SH-SY5Y (cell line): ENCODE measurements around the gene DACT1.

Experiments
- GATA2 ChIP-seq: IDR thresholded peaks from 2 replicates; pipeline ENCODE4 v1.6.1; 2011; ENCODE audit warnings: mild to moderate bottlenecking, low read depth, low read length
- GATA3 ChIP-seq: IDR thresholded peaks from 2 replicates; pipeline ENCODE4 v1.6.1; 2011; ENCODE audit warnings: low read depth, mild to moderate bottlenecking, low read length, moderate library complexity

DACT1 gene

DNA sequence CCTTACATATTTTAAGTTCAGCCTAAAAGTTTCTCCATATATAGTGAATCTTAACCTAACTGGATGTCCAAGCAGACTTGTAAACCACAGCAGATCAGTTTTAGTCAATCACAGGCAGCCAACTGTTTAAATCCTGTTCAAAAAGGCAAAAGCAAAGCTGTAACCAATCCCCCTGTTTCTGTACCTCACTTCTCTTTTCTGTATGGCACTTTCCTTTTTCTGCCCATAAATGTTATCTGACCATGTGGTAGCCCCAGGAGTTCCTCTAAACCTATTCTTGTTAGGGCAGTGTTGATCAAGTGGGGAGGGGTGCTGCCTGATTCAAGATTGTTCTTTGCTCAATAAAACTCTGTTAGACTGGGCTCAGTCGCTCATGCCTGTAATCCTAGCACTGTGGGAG lies 8.5 kb upstream of the DACT1 start:
- no peak for TF ChIP-seq GATA3
- no peak for TF ChIP-seq GATA2

DNA sequence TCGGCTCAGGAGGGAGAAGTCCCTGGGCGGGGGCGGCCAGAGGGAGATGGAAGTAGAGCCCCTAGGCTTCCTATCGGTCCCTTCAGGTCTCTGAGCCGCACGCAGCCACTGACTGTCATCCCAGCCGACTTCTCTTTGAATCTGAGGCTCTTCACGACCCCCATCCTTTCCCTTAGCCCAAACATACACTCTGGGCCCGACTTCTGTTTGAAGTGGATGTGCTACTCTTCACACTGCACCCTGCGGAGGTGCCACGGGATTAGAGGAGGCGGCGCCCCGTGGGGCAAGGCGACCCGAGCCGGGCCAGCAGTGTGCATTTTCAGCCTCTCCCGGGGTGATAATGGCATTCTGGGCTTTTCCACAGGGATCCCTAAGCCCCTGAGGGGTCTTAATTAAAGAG lies 6.0 kb upstream of the DACT1 start:
- TF ChIP-seq GATA2: no peak
- no peak for TF ChIP-seq GATA3

DNA sequence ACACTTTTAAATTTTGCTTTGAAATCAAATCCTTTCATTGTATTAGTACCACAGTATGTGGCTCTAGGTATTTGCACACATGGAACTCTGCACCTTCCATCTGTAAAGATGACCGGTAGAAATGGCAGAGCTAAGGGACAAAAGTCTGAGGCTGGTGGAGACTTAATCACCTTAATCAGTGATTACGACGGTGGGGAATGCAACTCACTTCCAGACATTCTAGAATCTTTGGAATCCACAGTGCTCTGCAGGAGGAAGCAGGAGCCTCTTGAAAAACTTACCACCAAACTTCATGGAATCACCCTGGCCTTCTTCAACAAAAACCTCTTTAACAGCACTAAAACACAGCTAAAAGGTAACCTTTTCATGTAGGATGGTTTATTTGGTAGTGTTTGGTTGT lies 3.9 kb upstream of the DACT1 start:
- TF ChIP-seq GATA2 (no peak), GATA3 (no peak)

DNA sequence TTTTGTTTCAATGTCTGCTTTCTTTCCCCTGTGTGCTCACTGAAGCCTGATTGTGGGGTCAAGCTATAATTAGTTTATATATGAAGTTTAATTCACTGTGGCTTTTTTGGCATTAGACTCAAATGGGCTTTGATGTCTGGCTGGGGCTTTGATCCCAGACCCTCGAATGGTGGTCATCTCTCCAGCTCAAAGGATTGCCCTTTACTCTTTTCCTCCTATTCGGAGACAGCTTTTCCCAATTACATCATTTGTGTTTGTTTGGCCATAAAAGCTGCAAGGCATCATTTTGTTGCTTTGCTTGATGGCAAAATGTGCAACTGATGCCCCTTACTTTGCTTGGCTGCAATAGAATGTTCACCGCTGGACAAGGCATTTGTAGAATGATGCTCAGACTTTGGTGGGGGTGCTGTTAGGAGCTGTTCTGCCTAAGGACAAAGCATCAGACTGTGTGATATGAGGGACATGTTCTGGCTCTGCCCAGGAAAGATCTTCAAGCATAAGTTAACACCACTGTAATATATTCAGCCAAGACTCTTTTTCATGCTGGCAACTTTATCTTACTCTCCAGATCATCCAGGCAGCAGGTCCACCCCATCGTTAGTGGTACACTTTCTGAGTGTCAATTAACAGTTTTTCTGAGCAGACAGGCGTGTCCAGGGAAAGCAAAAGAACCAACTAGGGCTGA lies 3.2 kb upstream of the DACT1 start:
- TF ChIP-seq GATA2 (no peak), GATA3 (no peak)

DNA sequence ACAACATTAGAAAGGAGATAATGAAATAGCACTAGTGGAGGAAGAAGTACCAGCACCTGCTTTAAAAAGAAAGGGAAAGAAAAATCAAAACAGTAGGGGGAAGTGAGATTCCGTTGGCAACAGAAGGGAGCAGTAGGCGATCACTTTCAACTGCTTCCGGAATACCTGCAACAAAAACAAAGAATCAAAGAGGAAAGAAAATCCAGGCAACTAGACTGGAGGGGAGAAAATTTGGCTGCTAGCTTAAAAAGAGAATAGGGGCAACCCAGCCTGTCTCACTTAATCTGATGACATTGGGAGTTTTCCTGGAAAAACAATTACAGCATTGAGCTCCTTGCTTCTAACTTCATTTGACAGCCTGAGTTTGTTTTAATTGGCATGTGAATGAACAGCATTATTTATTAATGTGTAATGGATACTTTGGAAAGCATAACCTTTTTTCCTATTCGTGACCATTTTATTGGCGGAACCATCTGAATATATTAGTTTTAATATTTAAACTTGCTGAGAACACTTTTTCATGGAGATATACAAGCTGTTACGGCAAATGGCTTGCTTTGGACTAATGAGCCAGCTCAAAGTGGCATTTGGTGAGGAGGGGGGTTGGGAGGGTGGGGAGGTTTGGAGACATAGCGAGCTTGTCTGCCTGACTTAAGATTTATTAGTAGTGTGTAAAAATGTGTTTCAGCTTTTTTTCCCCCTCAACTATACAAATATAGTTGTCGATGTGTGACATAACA lies 2.5 kb upstream of the DACT1 start:
- TF ChIP-seq GATA3: no peak
- no peak for TF ChIP-seq GATA2

DNA sequence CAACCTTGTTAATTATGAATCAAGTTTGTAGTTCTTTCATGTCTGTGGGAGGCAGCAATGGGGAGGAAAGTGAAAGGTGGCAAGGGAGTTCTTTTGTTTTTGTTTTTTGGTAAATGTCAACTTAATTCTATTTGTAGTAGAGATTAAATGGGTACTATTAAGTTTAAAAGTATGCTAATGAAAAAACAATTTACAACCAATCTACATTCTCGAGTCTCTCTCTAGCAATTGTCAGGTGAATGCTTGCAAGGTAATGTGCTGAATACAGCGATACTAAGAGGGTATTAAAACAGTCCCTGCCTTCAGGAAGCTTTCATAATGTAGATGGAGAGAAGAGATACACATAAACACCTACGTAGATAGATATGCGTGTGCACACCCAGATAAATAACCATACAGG lies 1.6 kb upstream of the DACT1 start:
- TF ChIP-seq GATA3: no peak
- no peak for TF ChIP-seq GATA2

DNA sequence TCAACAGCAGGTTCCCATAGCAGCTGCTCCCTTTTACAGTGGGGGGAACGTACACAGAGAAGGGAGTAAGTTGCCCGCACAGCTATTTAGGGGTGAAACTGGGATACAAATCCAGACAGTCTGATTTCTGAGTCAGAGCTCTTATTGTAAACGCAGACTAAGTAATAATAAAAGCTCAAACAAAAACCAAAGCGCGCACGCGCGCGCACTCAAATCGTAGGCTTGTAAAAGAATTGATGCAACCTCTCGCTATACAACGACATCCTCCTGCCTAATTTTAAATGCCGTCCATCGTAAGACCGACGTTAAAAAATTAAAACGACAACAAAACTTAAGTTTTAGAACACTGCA lies 747 bp upstream of the DACT1 start:
- TF ChIP-seq GATA3: no peak

DNA sequence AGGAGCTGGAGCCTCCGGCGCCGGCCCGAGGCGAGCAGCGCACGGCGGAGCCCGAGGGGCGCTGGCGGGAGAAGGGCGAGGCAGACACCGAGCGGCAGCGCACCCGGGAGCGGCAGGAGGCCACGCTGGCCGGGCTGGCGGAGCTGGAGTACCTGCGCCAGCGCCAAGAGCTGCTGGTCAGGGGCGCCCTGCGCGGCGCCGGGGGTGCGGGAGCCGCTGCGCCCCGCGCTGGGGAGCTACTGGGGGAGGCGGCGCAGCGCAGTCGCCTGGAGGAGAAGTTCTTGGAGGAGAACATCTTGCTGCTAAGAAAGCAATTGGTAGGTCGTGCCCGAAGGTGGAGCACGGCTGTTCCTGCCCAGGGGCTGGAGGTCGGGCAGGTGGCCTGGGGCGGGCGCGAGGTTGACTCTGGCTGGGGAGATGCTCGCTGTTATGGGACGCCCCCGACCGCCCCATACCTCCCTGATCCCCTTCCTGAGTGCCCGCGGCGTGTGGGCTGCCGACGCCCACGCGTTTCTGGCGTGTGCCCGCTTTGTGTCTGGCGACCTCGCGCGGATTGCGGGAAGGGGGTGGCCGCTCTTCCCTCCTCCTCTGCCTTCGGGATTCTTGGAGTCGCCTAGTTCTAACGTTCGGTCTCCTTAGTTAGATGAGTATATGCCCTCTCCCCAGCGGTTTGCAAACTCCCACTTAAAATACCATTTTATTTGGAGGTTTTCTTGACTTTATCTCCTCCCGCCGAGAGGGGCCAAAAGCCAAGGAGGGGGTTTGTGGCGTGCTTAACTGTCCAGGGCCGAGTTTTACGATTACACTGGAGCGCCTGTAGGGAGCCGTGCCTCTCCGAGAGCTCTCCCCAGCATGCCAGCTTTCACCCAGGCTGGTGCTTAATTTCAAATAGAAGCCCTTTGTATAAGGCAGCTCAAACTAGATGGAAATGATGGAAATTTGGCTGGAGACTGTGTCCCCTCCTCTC lies 752 bp downstream of the DACT1 start:
- TF ChIP-seq GATA3 (no peak), GATA2 (no peak)

DNA sequence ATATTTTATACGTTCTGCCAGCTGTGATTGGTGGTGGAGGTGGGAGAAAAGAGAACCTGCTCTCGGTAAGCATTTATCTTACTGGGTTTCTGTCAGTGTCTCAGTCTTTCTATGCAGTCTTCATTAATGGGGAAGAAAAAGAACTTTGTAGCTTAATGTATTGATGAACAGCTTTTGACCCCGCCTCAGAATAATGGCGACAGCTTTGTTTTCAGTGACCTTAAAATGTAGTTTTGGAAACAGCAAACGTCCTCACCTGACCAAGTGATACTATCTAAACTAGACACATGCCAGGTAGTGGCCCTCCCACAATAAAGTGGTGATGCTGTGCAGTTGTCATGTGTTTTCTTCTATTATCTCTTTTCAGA lies 1.4 kb downstream of the DACT1 start:
- TF ChIP-seq GATA3: no peak
- TF ChIP-seq GATA2: no peak

DNA sequence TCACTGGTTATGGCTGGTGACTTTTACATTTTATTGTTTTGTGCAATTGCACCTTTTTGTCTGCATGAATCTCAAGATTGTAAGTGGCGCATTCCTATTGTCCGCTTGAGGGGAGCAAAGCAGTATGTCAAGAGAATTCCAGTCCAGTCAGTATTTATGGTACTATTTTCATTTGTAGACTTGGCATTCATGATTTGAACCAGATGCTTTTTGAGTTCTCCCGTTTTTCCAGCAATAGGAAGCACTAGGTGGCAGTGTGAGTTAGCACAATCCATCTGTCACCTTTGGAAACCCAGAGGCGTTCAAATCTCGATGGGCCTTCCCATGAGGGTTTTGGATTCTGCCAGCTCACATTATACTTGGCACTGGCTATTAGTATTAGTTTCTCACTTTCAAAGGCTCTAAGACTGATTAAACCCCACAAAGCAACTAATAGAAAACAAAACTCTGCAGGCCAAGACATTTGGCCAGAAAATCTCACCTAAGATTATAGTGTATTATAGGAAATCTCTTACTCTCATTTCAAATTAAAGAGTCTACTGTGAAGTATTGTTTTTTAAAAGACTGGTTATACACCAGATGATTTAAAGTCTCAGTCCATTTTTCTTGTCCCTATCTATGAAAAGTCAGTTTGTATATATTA lies 2.2 kb downstream of the DACT1 start:
- TF ChIP-seq GATA2 (no peak), GATA3 (no peak)

DNA sequence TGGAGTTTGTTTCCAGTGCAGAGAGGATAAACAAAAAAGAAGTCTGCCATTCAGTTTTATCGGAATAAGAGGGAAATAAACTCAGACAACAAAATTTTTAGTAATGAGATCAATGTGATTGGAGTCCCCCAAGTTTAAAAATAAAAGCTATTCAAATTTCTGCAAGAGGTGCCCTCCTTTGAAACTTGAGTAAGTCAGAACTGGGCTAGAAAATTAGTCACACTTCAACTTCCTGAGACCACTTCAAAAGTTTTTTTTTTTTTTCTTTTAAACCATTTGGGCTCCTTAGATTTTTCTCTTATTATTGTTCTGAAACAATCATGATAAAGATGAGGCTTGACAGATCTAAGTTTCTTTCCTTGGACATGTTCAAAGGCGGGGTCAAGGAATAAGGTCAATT lies 3.2 kb downstream of the DACT1 start:
- TF ChIP-seq GATA3 (no peak), GATA2 (no peak)

DNA sequence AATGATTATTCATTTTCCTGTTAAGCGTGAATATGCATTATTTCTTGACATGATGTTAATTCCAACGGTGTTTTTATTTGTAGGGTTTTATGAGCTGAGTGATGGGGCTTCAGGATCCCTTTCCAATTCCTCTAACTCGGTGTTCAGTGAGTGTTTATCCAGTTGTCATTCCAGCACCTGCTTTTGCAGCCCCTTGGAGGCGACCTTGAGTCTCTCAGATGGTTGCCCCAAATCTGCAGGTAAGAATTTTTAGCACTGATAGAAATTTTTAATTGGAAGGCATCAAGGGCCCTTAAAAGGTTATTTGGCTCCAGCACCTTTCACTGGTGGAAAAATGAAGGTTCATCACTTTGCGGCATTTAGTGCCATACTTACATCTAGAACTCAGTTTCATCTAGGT lies 3.7 kb downstream of the DACT1 start:
- TF ChIP-seq GATA2 (no peak), GATA3 (no peak)

DNA sequence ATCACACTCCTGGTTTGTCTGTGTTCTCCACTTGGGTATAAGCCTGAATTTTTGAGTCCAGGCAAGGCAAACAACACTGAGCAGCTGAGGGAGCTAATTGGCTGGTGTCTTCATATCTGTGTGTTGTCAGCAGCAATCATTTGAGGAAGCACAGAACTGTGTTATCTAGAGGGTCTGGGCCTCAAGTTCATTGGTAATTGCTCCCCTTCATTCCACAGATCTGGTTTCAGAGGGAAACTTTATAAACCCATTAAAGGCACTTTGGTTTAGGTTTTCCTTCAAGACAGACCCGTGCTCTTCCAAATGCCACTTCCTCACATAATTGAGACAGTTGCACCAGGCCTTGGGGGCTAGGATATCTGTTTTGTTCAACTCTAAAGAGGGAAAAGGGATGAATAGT lies 5.6 kb downstream of the DACT1 start:
- TF ChIP-seq GATA2 (no peak), GATA3 (no peak)

DNA sequence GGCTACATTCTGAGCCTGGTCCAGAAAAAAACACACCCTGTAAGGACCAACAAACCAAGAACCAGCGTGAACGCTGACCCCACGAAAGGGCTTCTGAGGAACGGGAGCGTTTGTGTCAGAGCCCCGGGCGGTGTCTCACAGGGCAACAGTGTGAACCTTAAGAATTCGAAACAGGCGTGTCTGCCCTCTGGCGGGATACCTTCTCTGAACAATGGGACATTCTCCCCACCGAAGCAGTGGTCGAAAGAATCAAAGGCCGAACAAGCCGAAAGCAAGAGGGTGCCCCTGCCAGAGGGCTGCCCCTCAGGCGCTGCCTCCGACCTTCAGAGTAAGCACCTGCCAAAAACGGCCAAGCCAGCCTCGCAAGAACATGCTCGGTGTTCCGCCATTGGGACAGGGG lies 7.9 kb downstream of the DACT1 start:
- no peak for TF ChIP-seq GATA3
- TF ChIP-seq GATA2: no peak
